HG03159 (cell line): Measurements from ENCODE around the gene IL17RD.

Experiments
- ATAC-seq: cut with Tn5 transposase; IDR thresholded peaks from one replicate; pipeline ENCODE4 v1.9.1; 2021; ENCODE audit warnings: mild to moderate bottlenecking, moderate library complexity; ENCODE audit not compliant: unreplicated experiment

Gene IL17RD

GRCh38 chr3:57133157-57133556 is 32.0 kb downstream of the IL17RD start:
- no peak for ATAC-seq

DNA sequence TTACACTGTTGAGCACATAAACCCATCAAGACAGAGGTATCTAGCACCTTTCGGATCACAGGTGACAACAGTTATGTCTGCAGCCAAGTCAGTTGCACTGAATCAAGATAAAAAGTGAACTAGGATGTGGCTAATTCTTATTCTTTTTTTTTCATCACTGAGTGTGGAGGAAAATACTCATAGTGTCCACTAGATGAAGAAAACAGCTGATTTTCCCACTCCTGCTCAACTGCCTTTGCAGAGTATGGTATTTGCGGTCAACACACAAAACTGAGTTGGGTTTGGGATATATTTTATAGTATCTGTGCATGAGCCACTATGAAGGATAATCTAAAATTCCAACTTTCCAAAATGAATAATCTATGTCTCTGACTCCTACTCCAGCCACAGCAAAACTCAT is 32.5 kb downstream of the IL17RD start:
- ATAC-seq, result no peak

GRCh38 chr3:57131210-57131588 is 34.0 kb downstream of the IL17RD start:
- ATAC-seq, result no peak

DNA sequence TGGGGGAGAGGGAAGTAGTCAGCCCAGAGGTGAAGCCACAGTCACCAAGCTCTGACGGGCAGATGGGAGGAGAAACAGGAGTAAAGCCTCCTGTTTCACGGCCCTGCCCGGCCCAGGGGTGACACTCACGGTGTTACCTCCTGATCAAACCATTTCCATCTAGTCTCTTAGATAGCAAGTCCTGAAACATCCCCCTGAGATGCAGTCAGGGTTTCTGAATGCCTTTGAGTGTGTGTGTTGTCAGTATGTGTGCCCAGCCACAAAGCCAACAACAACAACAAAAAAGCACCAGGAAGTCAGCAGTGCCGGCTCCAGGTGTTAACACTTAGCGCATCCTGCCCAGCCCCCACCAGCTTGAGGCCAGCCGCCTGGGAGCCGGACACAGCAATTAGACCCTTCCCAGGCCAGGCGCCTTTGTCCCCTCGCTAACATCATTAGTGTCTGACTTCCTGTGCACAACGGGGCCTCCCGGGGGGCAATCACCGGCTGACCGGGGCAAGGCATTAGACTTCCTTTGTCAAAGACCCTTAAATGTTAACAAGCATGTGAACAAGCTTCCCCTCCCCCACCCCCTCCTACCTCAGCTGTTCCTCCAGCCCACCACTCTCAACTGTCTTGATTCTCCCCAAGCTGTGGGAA is 34.5 kb downstream of the IL17RD start:
- no peak for ATAC-seq

GRCh38 chr3:57128826-57129667 is 36.1 kb downstream of the IL17RD start:
- no peak for ATAC-seq

- ATAC-seq, result no peak
These were observed 37.1 kb downstream of the IL17RD start for GRCh38 chr3:57127891-57128518.

DNA sequence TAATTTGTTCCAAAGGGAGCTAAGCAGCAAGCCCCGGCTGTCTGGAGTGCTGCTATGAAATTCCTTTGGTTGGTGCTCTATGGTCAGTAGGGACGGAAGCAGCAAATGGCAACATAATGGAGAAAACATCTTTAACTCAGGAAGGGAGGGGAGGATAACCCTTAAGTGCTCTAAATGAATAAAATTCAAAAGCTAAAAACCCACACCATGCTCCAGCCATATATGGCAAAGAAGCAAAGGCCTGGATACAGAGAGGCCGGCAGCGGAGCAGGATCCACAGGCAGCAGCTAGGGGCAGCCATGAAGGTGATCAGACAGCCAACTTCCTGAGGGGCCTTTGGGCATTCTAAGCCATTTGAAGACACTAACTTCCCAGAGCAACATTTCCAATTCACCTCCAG is 38.9 kb downstream of the IL17RD start:
- ATAC-seq, result no peak

GRCh38 chr3:57120451-57121174 is 44.5 kb downstream of the IL17RD start:
- ATAC-seq, result no peak

- no peak for ATAC-seq
These were observed 45.1 kb downstream of the IL17RD start for GRCh38 chr3:57120040-57120439.

DNA sequence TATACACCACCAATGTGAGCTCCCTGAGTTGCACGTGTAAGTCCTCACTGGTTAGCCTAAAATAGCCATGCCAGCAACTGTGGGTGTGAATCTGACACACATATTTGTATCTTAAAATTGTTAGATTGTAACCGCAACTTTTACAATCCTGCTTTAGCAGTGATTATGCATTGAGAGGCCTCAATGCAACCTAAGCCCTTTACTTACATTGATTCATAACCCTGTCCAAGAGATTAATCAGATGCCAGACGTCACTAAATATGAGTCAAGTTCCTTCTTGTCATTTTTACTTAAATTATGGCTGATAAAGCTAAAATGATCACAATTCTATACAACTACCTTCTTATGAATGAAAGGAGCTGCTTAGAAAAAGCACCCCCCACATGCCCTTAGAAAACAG is 46.9 kb downstream of the IL17RD start:
- no peak for ATAC-seq

GRCh38 chr3:57116501-57116900 is 48.7 kb downstream of the IL17RD start:
- no peak for ATAC-seq

DNA sequence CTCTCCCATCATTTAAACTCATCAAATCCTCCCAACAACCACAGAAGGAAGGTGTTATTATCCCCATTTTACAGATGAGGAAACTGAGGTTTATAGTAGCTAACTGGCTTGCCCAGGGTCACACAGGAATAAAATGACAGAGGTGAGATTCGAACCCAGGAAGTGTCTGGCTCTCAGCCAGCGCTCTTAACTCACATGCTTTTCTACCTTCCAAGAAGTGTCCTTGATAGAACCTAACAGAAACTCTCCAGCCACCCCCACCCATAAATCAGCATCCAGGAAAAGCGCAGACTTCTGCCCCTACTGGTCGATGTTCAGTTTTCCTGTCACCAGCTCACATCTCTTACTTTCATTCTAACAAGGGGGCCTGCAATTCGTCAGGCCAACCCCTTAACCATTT is 52.9 kb downstream of the IL17RD start:
- no peak for ATAC-seq

- no peak for ATAC-seq
These were observed 54.4 kb downstream of the IL17RD start for GRCh38 chr3:57110798-57111197.

GRCh38 chr3:57110214-57110613 is 54.9 kb downstream of the IL17RD start:
- ATAC-seq, result no peak

GRCh38 chr3:57109437-57110199 is 55.5 kb downstream of the IL17RD start:
- no peak for ATAC-seq

GRCh38 chr3:57108684-57109083 is 56.5 kb downstream of the IL17RD start:
- no peak for ATAC-seq

GRCh38 chr3:57105585-57105984 is 59.6 kb downstream of the IL17RD start:
- ATAC-seq, result no peak

DNA sequence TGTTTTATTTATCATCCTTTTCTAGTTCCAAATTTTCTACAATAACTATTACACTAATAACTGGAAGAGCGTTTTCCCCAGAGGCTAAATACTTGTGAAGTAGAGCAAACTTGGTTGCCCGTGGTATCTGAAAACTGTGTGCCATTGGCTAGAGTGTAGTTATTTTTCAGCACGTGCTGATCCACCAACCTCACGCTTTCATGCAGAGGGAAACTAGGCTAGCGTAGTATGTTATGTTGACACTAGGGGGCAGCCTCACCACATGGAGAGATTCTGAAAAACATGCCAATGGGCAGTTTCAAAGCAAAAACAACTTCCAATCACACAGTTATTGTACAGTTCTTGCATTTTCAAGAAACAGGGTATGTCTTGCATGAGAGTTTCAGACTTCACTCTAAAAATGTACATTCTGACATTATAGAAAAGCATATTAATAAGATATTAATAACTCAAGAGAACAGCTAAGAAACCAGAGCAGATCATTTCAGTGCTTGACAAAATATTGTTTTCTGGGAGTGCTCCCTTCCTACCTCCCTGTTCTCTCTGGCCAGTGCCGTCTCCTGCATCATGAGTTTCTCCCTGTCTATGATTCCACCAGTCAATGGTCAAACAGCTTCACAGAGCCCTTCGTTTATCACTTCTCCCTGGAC is 65.0 kb downstream of the IL17RD start:
- ATAC-seq, result peak; percentile 75

DNA sequence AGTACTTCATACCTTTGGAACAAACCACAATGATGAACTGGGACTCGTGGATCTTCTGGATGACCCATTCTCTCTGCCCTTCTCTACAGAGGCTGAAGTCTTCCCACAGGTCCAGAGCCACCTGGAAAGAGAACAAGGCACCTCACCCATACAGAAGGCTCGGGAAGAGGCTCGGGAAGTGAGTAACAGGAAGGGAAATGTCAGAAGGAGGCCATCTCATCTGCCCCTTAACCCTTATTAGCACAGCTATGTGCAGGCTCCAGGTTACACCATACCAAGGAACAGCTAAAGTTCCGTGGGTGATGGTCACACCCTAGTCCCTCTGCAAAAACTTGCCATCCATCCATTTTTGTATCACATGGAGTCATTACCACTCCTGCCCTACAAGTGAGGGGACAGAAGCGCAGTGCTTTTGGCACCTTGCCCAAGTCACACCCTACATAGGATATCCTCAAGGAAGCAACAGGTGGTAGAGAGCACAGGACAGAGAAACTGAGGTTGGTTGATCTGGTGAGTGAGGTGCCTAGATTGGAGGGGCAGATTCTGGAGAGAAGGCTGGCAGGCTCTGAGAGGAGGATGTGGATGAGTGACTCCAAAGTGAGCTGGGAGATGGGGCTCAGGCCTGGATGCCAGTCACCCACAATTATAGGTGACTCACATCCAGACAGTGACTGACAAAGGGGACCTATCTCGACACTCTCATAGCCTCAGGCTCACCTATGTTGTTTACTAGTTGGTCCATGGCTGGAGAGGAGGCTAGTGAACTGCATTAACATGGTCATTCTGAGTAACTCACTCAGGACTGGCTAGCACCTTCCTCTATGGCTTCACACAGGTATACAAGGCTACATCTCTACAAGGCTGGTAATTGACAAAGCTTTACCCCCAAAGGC is 66.5 kb downstream of the IL17RD start:
- no peak for ATAC-seq
